Glomerular visceral epithelial cell (primary cell): Measurements from ENCODE around the gene ASXL2.
"Not testable (repeated sequence)": the region's sequence is repeated elsewhere in the genome, so short reads cannot be mapped to it uniquely, and the experiment has no call there.

Experiments used
- DNase-seq: peaks from one replicate; pipeline ENCODE4 v3.0.0-alpha.2; 2016; ENCODE audit errors: extremely low spot score

The ASXL2 gene

GRCh38 chr2:25891672-25892071 lies 13.4 kb upstream of the ASXL2 start:
- DNase-seq = no peak

DNA sequence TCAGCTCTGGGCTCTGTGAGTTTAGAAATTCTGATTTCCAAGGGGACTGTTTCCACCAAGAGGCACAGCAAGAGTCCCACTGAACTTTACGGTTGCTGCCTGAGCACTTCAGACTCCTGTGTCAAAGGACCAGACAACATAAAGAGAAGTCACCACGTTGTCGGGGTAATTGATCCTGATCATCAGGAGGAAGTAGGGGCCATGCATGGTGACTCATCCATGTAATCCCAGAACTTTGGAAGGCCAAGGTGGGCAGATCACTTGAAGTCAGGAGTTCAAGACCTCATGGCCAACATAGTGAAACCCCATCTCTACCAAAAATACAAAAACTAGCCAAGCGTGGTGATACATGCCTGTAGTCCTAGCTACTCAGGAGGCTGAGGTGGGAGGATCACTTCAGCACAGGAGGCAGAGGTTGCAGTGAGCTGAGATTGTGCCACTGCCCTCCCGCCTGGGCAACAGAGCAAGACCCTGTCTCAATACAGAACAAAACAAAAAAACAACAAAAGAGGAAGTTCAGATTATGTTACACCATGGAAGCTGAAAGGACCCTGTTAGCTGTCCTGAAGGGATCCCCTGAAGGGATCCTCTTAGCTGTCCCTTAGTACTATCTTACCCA lies 9.4 kb upstream of the ASXL2 start:
- DNase-seq = no peak

DNA sequence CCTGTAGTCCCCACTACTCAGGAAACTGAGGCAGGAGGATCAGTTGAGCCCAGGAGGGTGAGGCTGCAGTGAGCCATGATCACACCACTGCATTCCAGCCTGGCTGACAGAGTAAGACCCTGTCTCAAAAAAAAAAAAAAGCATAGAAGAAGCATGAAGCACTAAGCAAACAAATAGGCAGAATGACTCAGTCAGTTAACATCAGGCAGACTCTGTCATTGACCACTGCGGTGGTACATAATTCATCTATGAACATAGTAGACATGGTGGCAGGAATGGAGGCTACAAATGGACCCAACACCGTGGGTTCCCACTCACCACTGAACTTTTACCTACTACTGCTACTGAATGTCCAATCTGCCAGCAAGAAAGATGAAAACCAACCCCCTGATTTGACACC lies 7.6 kb upstream of the ASXL2 start:
- peak; percentile 57 for DNase-seq

DNA sequence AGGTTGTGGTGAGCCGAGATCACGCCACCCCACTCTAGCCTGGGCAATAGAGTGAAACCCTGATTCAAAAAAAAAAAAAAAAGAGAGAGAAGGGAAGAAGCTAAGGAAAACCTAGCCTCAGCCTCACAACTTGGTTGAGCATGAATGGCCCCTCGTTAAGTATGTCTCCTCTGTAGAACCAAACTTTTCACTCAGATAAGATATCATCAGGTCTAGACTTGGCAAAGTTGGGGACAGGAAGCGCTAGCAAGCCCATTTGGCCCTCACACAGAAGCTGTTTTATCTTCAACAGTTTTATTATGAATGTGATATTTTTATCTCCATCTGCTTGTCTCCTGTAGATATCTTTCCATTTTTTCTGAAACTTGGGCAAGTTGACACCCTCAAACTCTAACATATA lies 3.5 kb upstream of the ASXL2 start:
- DNase-seq = no peak

GRCh38 chr2:25879133-25879730 lies 945 bp upstream of the ASXL2 start:
- DNase-seq = peak; percentile 63

DNA sequence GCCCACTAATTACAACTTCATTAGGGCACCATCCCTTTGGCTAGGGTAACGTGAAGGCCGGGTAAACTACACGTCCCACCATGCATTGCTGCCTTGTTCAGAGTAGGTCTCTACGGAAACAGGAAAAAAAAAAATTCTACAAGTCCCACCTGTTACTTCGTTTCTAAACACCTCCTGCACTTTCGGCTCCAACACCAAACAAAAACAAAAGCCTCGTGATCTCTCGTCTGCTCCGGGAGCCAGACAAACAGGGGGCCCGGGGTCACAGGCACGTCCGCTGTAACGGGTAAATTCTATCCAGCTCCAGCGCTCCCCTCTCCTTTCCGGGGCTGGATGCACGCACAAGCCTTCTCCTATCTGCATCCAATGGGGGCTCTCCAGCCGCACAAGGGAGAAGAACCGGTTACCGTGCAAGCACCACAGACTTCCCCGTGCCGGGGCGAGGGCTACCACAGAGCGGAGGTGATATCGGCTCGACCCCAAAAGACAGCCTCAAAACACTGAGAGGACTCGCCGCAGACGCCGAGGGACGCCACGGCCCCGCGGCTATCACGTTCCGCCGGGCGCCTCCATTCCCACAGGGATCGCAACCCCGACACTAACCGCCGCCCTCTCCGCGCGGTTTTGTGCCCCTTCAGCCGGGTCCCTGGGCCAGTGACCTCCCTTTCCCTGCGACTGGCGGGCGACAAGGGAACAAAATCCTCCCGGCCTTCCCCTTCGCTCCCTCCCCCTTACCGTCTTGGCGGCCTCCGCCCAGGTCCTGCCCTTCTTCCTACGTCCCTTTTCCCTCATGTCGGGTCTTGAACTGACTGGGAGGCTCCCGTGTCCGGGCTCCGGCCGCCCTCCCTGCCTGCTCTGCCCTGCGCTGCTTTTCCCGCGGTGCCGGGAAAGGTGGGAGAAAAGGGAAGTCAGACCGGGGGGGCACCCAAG lies 591 bp downstream of the ASXL2 start:
- peak; percentile 44 for DNase-seq

GRCh38 chr2:25872134-25872533 lies 6.2 kb downstream of the ASXL2 start:
- no peak for DNase-seq

GRCh38 chr2:25867396-25868003 lies 10.8 kb downstream of the ASXL2 start:
- DNase-seq = no peak

- DNase-seq = no peak
Observed at GRCh38 chr2:25856377-25856776, 21.9 kb downstream of the ASXL2 start.

GRCh38 chr2:25855065-25855464 lies 23.2 kb downstream of the ASXL2 start:
- DNase-seq = no peak

DNA sequence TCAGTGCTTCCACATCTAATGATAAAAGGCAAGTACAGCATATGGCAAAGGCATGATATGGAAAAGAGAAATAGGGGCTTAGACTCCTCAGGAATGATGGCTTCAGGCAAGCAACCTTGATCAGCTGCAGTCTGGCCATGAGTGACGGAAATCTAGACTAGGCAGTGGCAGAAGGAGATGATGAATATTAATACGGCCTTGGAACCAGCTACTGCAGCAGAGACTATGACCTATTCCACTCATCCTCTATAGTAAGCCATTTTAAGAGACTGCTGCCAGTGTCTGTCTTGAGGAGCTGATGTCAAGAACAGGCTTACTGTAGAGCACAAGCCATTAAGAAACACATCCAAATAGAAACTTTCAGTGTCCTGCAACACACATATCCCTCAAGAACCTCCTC lies 23.7 kb downstream of the ASXL2 start:
- DNase-seq = no peak

- no peak for DNase-seq
Observed at GRCh38 chr2:25853038-25853638, 25.1 kb downstream of the ASXL2 start.

GRCh38 chr2:25851740-25852503 lies 26.4 kb downstream of the ASXL2 start:
- DNase-seq = peak; percentile 66

DNA sequence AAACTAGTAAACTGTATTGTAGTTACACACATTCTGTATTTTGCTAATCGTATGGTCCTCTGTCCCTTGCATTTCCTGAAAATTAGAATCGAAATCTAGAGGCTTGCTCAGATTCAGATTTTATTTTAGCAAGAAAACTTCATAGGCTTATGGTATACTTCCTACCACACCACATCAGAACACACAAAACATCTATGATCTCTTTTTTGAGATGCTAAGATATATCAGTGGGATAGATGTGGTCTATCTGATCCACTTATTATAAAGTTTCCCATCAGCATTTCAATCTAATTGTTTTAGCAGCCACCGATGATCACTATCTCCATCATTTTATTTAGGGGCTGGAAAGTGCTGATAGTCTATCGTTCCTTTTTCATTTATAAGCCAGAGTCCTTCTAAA lies 27.9 kb downstream of the ASXL2 start:
- DNase-seq = not testable (repeated sequence)

GRCh38 chr2:25849350-25849749 lies 28.9 kb downstream of the ASXL2 start:
- not testable (repeated sequence) for DNase-seq

- peak; percentile 40 for DNase-seq
Observed at GRCh38 chr2:25845843-25846505, 32.3 kb downstream of the ASXL2 start.

DNA sequence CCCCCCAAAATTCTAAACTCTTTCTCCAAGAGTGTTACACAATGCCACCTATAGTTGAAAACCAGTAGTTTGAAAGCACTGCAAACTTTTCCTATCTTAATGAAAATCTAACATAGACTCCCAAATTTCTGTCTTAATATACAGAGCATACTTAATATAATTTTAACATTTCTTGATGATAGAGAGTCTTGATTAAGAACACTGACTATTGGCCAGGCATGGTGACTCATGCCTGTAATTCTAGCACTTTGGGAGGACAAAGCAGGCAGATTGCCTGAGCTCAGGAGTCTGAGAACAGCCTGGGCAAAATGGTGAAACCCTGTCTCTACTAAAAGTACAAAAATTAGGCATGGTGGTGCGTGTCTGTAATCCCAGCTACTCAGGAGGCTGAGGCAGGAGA lies 34.2 kb downstream of the ASXL2 start:
- DNase-seq = no peak

DNA sequence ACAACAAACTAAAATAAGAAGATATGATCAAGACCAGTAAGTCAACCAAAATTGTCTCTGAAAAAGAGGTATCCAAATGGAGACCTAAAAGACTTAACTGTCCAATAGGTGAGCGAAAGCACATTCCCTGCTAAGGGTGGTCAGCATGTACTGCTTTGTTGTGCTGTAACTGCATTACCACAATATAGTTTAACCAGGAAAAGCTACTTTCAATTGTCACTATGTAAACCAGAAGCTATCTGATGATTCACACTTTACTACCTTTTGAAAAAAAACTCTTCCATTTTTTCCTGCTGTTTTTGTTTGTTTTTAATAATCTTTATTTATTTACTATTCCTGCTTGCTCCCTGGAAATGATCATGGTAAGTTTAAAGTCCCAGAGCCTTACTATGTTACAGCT lies 36.1 kb downstream of the ASXL2 start:
- DNase-seq = no peak

GRCh38 chr2:25838152-25838756 lies 40.0 kb downstream of the ASXL2 start:
- DNase-seq = no peak

GRCh38 chr2:25835906-25836305 lies 42.4 kb downstream of the ASXL2 start:
- no peak for DNase-seq
